ENCODE measurements around the gene PLEKHA3. TPM values are rescaled to one million over a fixed set of nuclear protein-coding genes. Genes with fewer than 3 reads are reported as not detected.
A peak's percentile ranks its signal among the peaks of the same experiment; 100 is the strongest.

PLEKHA3 gene
- total and polyA plus RNA-seq, 11 donors = 3.0 to 50.4 (median 38.7) TPM

DNA sequence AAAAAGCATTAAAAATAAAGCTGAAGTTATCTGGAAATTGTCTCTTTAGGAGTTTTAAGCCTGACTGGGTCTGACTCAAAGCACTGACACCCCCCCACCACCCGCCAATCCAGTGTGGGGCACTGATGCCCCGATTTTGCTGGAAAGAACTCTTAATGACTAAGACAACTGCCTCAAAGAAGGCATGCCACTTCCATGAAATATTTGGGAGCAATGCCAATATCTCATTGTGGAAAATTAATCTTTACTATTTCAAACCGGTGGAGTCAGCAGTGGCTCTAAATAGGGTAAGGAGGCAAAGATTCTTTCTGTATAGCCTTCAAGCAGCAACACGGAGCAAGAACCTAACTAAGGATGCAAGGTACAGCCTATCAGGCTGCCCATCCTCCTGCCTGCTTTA is 6.3 kb upstream of the PLEKHA3 start:
- no peaks in the 10 kb centered on the region for H3K27me3 ChIP-seq
- ATAC-seq (no peak), DNase-seq (no peak)
- no peak overlapping the region for H3K4me3 ChIP-seq
- no peaks in the 10 kb centered on the region for H3K9me3 ChIP-seq
- no peak for TF ChIP-seq POLR2A (IDR thresholded peaks at IDR 0.05)
- TF ChIP-seq, protein P1, sequence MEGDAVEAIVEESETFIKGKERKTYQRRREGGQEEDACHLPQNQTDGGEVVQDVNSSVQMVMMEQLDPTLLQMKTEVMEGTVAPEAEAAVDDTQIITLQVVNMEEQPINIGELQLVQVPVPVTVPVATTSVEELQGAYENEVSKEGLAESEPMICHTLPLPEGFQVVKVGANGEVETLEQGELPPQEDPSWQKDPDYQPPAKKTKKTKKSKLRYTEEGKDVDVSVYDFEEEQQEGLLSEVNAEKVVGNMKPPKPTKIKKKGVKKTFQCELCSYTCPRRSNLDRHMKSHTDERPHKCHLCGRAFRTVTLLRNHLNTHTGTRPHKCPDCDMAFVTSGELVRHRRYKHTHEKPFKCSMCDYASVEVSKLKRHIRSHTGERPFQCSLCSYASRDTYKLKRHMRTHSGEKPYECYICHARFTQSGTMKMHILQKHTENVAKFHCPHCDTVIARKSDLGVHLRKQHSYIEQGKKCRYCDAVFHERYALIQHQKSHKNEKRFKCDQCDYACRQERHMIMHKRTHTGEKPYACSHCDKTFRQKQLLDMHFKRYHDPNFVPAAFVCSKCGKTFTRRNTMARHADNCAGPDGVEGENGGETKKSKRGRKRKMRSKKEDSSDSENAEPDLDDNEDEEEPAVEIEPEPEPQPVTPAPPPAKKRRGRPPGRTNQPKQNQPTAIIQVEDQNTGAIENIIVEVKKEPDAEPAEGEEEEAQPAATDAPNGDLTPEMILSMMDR (IDR thresholded peaks at IDR 0.05) = no peak
- intact Hi-C loops (cut with DNase I) = no loop called here
- WGBS, 4 donors = 50 to 55% (median 54%) methylated on average over 4 of the region's 4 CpGs
- H3K27ac ChIP-seq = no peak overlapping the region
- peaks cover 0 to 8% (median 2%) of the 10 kb centered on the region in 9 donors for H3K36me3 ChIP-seq
- H3K4me1 ChIP-seq = peaks cover 0 to 21% (median 6%) of the 10 kb centered on the region in 12 donors

DNA sequence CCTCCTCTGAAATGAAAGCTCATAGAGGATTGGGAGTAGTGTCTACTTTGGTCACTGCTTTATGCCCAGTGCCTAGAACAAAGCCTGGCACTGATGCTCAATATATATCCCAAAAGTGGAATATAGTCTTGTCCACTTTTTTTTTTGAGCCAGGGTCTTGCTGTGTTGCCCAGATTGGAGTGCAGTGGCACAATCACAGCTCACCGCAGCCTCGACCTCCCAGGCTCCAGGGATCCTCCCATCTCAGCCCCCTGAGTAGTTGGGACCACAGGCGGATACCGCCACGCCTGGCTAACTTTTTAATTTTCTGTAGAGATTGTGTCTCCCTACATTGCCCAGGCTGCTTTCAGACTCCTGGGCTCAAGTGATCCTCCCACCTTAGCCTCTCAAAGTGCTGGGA is 5.7 kb upstream of the PLEKHA3 start:
- no peak overlapping the region for H3K4me3 ChIP-seq
- peaks cover 0 to 26% (median 11%) of the 10 kb centered on the region in 12 donors for H3K4me1 ChIP-seq
- ATAC-seq (no peak), DNase-seq (no peak)
- no peaks in the 10 kb centered on the region for H3K27me3 ChIP-seq
- no peaks in the 10 kb centered on the region for H3K9me3 ChIP-seq
- H3K36me3 ChIP-seq = peaks cover 0 to 2% (median 0%) of the 10 kb centered on the region in 9 donors
- no peak overlapping the region for H3K27ac ChIP-seq
- intact Hi-C loops (cut with DNase I) = no loop called here
- no peak for TF ChIP-seq POLR2A (IDR thresholded peaks at IDR 0.05)
- TF ChIP-seq, protein P1 (IDR thresholded peaks at IDR 0.05) = no peak
- 96 to 97% (median 96%) methylated on average over 5 of the region's 5 CpGs for WGBS, 4 donors

DNA sequence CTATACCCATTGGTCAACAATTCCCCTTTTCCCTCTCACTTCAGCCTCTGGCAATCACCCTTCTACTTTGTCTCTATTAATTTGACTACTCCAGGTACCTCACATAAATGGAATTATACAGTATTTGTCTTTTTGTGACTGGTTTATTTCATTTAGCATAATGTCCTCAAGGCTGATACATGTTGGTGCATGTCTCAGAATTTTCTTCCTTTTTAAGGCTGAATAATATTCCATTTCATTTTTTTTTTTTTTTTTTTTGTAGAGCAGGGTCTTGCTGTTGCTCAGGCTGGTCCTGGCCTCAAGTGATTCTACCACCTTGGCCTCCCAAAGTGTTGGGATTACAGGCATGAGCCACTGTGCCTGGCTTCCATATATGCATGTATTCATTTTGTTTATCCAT is 3.8 kb upstream of the PLEKHA3 start:
- no peak for DNase-seq
- Histone ChIP-seq H3K27me3 (no peaks in the 10 kb centered on the region), H3K4me1 (peaks cover under 1 to 38% (median 19%) of the 10 kb centered on the region in 12 donors), H3K9me3 (no peaks in the 10 kb centered on the region), H3K36me3 (no peaks in the 10 kb centered on the region), H3K4me3 (peak overlapping the region in 1 of 12 donors; percentile 75), H3K27ac (no peak overlapping the region)
- TF ChIP-seq, protein P1 (IDR thresholded peaks at IDR 0.05) = no peak
- TF ChIP-seq POLR2A (IDR thresholded peaks at IDR 0.05) = no peak
- intact Hi-C loops (cut with DNase I) = no loop called here
- no peak for ATAC-seq

DNA sequence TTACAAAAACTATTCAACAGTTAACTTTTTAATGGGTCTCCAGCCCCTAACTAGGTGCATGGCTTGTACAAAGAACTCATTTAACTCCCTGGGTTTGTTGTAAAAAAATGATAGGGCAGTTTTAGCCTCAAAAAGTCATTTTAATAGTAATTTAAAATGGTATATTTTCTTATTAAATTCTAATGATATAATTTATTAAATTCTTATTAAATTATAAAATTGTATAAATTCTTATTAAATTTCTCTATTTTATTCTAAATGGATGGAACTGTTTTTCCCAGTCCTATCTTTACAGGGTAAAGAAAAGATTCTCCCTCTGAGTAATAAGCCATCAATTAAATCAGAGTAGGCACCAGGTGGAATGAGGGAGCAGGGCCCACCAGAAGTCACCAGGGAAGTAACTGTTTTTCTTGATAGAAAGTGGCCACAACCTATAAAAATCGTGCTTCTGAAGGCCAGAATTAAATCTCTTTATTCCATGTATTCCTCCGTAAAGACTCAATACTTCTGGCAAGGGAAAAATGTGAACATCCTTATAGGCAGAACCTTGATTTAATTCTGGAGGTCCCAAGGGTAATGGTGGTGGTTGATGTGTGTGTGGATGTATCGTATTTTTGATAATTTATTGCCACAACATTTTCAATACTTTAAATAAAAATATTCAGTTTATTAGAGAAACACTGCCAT is 2.7 kb upstream of the PLEKHA3 start:
- DNase-seq (no peak), ATAC-seq (no peak)
- Histone ChIP-seq H3K27ac (peak overlapping the region in 10 of 12 donors; percentile 85 to 97 (median 94)), H3K27me3 (no peaks in the 10 kb centered on the region), H3K4me3 (peak overlapping the region; percentile 42 to 85 (median 72)), H3K4me1 (peaks cover 5 to 49% (median 30%) of the 10 kb centered on the region in 12 donors), H3K9me3 (no peaks in the 10 kb centered on the region), H3K36me3 (no peaks in the 10 kb centered on the region)
- intact Hi-C loops (cut with DNase I) = loop anchor here in 3 of 10 donors (2.0 kb wide), 2 partner anchors 27 to 65 kb away; partner anchors contain the start of genes PJVK (in 2 of the 3) and PRKRA (in 2 of the 3)
- 22 to 27% (median 24%) methylated on average over 3 of the region's 3 CpGs for WGBS, 4 donors
- no peak for TF ChIP-seq POLR2A (IDR thresholded peaks at IDR 0.05)
- TF ChIP-seq, protein P1 (IDR thresholded peaks at IDR 0.05) = no peak

Measured in heart left ventricle (tissue), 16 donors.